ENCODE data around the gene DNAJC5. TPM values are rescaled to one million over a fixed set of nuclear protein-coding genes. Genes with fewer than 3 reads are reported as not detected.

The DNAJC5 gene
- total and polyA plus RNA-seq, 9 of the 15 experiments (the other 6 are each of a cell fraction or from before 2014, with no cell fraction given) = 0.95 to 42.8 (median 23.4) TPM

DNA sequence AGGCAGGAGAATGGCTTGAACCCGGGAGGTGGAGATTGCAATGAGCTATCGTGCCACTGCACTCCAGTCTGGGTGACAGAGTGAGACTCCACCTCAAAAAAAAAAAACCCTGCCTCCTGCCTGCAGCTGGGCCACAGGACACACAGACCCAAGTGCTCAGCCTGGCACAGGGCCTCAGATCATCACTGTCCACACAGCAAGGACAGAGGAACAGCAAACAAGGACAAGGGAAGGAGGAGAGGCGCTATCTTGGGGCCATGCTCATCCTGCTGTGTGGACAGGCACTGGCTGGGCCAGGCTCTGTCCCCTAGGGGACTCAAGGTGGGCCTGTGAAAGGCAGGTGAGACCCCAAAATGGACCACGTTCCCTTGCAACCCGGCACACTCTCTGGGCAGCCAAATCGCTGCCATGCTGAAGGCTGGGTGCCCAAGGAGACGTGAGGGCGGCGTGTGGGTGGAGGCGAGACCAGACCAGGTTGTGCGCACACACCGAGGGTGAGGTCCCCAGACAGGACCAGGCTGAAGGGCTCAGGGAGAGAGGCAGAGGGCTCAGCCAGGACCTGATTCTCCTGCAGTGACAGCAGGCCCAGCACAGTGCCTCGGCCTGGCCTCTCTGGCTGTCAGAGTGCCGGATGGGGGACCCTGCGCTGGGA lies 52.2 kb downstream of the DNAJC5 start:
- Histone ChIP-seq H4K20me1 (replicated peaks; ENCODE audit: control insufficient read depth, insufficient read depth, low read length) (peaks cover 68% of the 10 kb centered on the region), H3K36me3 (ENCODE audit: control insufficient read depth, insufficient read depth, low read length) (peaks cover 66% of the 10 kb centered on the region; the same call in 2 of the 3 replicates), H3K4me2 (ENCODE audit: insufficient read depth, low read length) (no peak overlapping the region), H3K4me1 (replicated peaks in 1 of 2; ENCODE audit: control insufficient read depth in 2 of 2, insufficient read depth in 2 of 2, low read length in 2 of 2) (peaks cover 26 to 92% of the 10 kb centered on the region in 2 experiments), H3K9me3 (replicated peaks; ENCODE audit: control insufficient read depth, insufficient read depth, low read depth, low read length) (no peaks in the 10 kb centered on the region), H3K4me3 (no peak overlapping the region), H3K9me1 (ENCODE audit: control insufficient read depth, insufficient read depth, low read length) (peaks cover 19% of the 10 kb centered on the region), H3K9ac (ENCODE audit: insufficient read depth in 1 of 2, low read depth in 2 of 2, low read length in 2 of 2) (peak overlapping the region in 1 of 2 experiments; percentile 77; a peak in 2 of 4 replicates), H3K79me2 (ENCODE audit: control insufficient read depth, insufficient read depth, low read length) (peaks cover 69% of the 10 kb centered on the region), H3K27me3 (ENCODE audit: control insufficient read depth in 2 of 2, insufficient read depth in 2 of 2, low read length in 2 of 2) (no peaks in the 10 kb centered on the region), H3K27ac (ENCODE audit: extremely low read depth, low read depth, low read length) (no peak overlapping the region), H2AFZ (ENCODE audit: low read depth, low read length) (no peak overlapping the region)
- ChIA-PET POLR2A (interaction anchor here (0.7 kb wide), 1 partner anchor 165 kb away, joined by 3 read pairs; no protein-coding TSS in a partner anchor), CTCF (ENCODE audit: low intra/inter-chr PET ratio) (no interaction called here)
- ATAC-seq (no peak), DNase-seq (ENCODE audit: extremely low read depth in 1 of 4, low spot score in 3 of 4) (no peak), FAIRE-seq (no peak)
- WGBS (ENCODE audit: insufficient coverage, low coverage, missing lambda C conversion rate) = 88% methylated on average over 9 of the region's 15 CpGs
- TF ChIP-seq TGIF2 (CRISPR knock-in tag; IDR thresholded peaks at IDR 0.05) (no peak), COPS2 (conservative IDR thresholded peaks at IDR 0.05) (no peak), PHB2 (IDR thresholded peaks at IDR 0.05; ENCODE audit: low read depth) (no peak), POLR2G (IDR thresholded peaks at IDR 0.05; ENCODE audit: low read depth, low read length) (peak; percentile 58; the same call in 1 of the 2 replicates), MTA3 (IDR thresholded peaks at IDR 0.05; ENCODE audit: borderline replicate concordance) (no peak), SNAPC5 (CRISPR knock-in tag; IDR thresholded peaks at IDR 0.05) (no peak), ZNF584 (CRISPR knock-in tag; IDR thresholded peaks at IDR 0.05; ENCODE audit: low read depth) (no peak), RBM22 (IDR thresholded peaks at IDR 0.05; ENCODE audit: low read depth, low read length, poor library complexity, severe bottlenecking) (peak; percentile 15)
- TF ChIP-seq, protein P1, sequence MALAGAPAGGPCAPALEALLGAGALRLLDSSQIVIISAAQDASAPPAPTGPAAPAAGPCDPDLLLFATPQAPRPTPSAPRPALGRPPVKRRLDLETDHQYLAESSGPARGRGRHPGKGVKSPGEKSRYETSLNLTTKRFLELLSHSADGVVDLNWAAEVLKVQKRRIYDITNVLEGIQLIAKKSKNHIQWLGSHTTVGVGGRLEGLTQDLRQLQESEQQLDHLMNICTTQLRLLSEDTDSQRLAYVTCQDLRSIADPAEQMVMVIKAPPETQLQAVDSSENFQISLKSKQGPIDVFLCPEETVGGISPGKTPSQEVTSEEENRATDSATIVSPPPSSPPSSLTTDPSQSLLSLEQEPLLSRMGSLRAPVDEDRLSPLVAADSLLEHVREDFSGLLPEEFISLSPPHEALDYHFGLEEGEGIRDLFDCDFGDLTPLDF (CRISPR knock-in tag; IDR thresholded peaks at IDR 0.05) = no peak
- in situ Hi-C loops (cut with MboI) (no loop called here), intact Hi-C loops (cut with micrococcal nuclease) (no loop called here)
- BruUV-seq (replicated peaks) = no TSS peak
